Mucosa of stomach (tissue), 1 donor: ENCODE data around the gene CEBPA.
"Not testable (repeated sequence)": the region's sequence is repeated elsewhere in the genome, so short reads cannot be mapped to it uniquely, and the experiment has no call there.

Experiments used
- H3K27me3 ChIP-seq: one replicate; pipeline ENCODE4 v1.7.0; 2013; ENCODE audit warnings: mild to moderate bottlenecking, low read length; ENCODE audit not compliant: control insufficient read depth, insufficient read depth
- H3K36me3 ChIP-seq: one replicate; pipeline ENCODE4 v1.7.0; 2013; ENCODE audit warnings: low read length; ENCODE audit not compliant: control insufficient read depth, insufficient read depth
- H3K4me1 ChIP-seq: one replicate; pipeline ENCODE4 v1.7.0; 2013; ENCODE audit warnings: mild to moderate bottlenecking, low read length; ENCODE audit not compliant: control insufficient read depth, insufficient read depth
- H3K4me3 ChIP-seq: one replicate; pipeline ENCODE4 v1.7.0; 2013; ENCODE audit warnings: low read length
- H3K9ac ChIP-seq: one replicate; pipeline ENCODE4 v1.7.0; 2013; ENCODE audit warnings: mild to moderate bottlenecking, low read length, moderate library complexity
- H3K9me3 ChIP-seq: one replicate; pipeline ENCODE4 v1.7.0; 2013; ENCODE audit warnings: mild to moderate bottlenecking, low read length, moderate library complexity; ENCODE audit not compliant: control insufficient read depth
- donor health status: Pancreatic carcinoma.

Gene CEBPA

GRCh38 chr19:33296488-33296971 is 5.8 kb downstream of the CEBPA start:
- H3K27me3 ChIP-seq, result peaks cover 4% of the 10 kb centered on the region
- H3K36me3 ChIP-seq, result no peaks in the 10 kb centered on the region
- peaks cover 47% of the 10 kb centered on the region for H3K4me1 ChIP-seq
- H3K9ac ChIP-seq, result no peak overlapping the region
- H3K9me3 ChIP-seq, result no peaks in the 10 kb centered on the region
- H3K4me3 ChIP-seq, result no peak overlapping the region

GRCh38 chr19:33295621-33296487 is 6.5 kb downstream of the CEBPA start:
- peaks cover under 1% of the 10 kb centered on the region for H3K27me3 ChIP-seq
- peaks cover 49% of the 10 kb centered on the region for H3K4me1 ChIP-seq
- H3K36me3 ChIP-seq, result no peaks in the 10 kb centered on the region
- H3K4me3 ChIP-seq, result no peak overlapping the region
- no peaks in the 10 kb centered on the region for H3K9me3 ChIP-seq
- no peak overlapping the region for H3K9ac ChIP-seq

DNA sequence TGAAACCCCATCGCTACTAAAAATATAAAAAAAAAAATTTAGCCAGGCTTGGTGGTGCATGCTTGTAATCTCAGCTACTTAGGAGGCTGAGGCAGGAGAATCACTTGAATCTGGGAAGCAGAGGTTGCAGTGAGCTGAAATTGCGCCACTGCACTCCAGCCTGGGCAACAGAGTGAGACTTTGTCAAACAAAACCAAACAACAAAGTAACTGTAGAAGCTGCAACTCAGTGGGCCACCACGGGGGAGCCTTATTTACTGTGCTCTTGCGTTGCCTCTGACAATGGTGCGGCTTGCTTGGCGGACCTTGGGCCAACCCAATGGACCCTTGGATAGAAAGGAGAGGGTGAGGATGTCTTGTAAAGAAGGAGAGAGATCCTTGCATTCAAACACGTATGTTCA is 7.3 kb downstream of the CEBPA start:
- H3K9me3 ChIP-seq, H3K27me3 ChIP-seq, H3K4me3 ChIP-seq, H3K36me3 ChIP-seq, H3K9ac ChIP-seq: not testable (repeated sequence)
- H3K4me1 ChIP-seq, result peaks cover 49% of the 10 kb centered on the region

DNA sequence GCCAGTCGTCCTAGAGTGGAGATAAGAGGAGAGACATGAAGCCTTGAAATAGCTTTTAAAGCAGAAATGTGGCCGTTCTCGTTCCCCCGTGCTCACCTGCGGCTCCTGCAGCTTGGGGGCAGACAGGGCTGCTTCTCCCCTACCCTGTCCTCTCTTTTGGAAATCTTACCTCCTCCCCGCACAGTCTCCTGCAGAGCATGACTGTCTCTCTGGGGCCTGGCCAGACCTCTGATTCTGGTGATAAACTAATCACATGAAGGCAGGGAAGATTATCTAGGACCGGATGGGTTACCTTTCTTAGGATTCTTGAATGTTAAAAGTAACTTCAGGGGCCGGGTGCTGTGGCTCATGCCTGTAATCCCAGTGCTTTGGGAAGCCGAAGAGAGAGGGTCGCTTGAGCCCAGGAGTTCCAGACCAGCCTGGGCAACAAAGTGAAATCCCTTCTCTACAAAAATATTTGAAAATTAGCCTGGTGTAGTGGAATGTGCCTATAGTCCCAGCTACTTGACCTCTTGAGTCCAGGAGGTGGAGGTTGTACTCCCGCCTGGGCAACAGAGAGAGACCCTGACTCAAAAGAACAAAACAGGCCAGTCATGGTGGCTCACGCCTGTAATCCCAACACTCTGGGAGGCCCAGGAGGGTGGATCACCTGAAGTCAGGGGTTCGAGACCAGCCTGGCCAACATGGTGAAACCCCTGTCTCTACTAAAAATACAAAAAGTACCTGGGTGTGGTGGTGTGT is 8.1 kb downstream of the CEBPA start:
- Histone ChIP-seq H3K36me3 (no peaks in the 10 kb centered on the region), H3K27me3 (no peaks in the 10 kb centered on the region), H3K9me3 (no peaks in the 10 kb centered on the region), H3K4me1 (peaks cover 47% of the 10 kb centered on the region), H3K4me3 (no peak overlapping the region), H3K9ac (no peak overlapping the region)

- Histone ChIP-seq H3K9ac (no peak overlapping the region), H3K36me3 (no peaks in the 10 kb centered on the region), H3K4me1 (peaks cover 42% of the 10 kb centered on the region), H3K9me3 (no peaks in the 10 kb centered on the region), H3K27me3 (no peaks in the 10 kb centered on the region), H3K4me3 (no peak overlapping the region)
These were observed 8.9 kb downstream of the CEBPA start for GRCh38 chr19:33293255-33294057.

DNA sequence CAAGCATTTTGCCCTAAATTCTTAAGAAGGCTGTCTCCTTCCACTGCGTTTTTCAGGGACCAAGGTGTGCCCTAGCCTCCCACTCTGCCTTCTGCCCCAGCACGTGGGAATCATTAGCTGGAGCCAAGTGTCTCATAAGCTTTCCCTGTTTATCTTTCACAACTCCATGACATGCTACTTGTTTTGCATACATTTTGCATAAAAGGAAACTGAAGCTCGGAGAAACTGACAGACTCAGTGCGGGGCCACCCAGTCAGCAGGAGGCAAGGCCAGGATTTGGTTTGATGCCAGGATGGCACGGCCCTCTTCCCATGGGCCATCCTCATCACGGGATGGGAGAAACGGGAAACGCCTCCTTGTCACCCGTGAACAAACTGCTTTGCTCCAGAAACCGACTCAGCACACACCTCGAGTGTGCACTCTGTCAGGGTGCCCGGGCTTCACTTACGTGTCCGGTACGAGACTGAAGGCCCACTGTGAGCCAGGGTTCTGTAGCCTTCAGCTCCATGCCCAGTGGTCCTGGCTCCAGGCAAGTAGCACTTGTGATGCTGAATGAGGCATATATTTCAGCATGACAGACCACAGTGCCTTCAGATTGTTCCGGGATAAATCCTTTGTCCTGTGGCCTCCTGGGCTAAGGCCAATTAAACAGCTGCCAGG is 9.6 kb downstream of the CEBPA start:
- Histone ChIP-seq H3K27me3 (no peaks in the 10 kb centered on the region), H3K36me3 (no peaks in the 10 kb centered on the region), H3K9me3 (no peaks in the 10 kb centered on the region), H3K9ac (no peak overlapping the region), H3K4me3 (no peak overlapping the region), H3K4me1 (peaks cover 42% of the 10 kb centered on the region)

DNA sequence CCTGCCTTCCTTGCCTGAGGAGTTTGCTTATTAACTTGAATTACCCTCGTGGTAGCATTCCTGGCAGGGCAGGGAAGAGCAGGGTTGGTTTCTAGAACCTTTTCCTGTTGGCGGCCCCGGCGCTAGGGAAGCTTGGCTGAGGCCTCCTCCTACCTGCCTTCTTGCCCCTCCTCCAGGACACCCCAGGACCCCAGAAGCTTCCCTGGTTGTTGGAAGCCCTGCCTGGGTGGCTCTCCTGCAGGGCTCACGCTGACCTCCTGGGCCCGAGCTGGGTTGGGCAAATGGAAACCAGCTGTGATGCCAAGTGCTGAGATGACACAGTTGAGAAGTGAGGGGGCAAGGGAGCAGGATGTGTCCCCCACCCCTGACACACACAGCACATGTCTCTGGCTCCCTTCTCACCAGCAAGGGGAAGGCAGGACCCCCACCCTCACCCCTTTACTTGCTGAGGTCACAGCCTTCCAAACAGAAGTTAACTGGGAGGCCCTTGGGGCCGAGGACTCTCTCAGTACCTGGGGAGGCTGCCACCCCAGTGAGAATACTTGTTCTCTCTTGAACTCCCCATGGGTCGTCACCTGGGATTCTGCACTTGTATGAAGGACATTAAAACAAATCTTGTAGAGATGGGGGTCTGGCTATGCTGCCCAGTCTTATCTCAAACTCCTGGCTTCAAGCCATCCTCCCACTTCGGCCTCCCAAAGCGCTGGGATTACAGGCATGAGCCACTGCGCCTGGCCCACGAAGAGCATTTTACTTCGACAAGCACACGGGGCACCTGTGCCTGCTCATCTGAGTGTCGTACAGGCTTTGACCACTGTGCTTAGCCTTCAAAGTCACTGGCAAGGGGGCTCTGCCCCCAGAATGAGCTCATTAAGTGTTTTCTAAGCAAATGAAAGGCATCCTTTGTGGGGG is 10.5 kb downstream of the CEBPA start:
- Histone ChIP-seq H3K27me3 (no peaks in the 10 kb centered on the region), H3K36me3 (no peaks in the 10 kb centered on the region), H3K9me3 (no peaks in the 10 kb centered on the region), H3K4me3 (no peak overlapping the region), H3K9ac (no peak overlapping the region), H3K4me1 (peaks cover 42% of the 10 kb centered on the region)

DNA sequence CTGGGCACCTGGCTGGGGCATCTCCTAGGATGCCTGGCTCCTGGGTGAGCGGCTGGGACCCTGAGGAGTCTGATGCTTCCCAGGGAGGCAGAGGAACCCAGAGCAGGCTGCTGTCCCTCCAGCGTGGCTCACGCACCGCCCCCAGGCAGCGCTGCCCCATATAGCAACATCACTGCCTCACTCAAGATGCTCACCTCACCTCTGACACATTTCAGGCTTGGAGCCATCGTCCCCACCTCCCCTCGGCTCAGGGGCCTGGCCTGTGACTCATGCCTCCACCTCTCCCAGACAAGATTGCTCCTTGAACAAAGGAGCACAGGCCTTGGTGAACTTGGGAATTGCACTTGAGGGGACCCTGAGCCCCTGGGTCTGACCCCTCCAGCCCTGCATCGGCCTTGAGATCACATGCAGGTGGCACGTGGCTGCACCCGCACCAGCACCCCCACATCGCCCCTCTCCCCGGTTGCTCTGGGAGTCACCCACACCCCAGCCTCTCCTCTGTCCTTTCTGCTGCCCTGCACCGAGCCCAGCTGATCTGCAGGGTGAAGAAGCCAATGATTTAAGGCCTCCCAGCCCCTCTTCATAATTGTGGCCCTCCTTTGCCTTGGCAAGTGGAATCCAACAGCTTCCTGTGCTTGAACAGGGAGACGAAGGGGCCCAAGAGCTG is 11.2 kb downstream of the CEBPA start:
- H3K4me3 ChIP-seq, result no peak overlapping the region
- H3K4me1 ChIP-seq, result peaks cover 43% of the 10 kb centered on the region
- no peaks in the 10 kb centered on the region for H3K36me3 ChIP-seq
- H3K9ac ChIP-seq, result no peak overlapping the region
- H3K27me3 ChIP-seq, result no peaks in the 10 kb centered on the region
- no peaks in the 10 kb centered on the region for H3K9me3 ChIP-seq

DNA sequence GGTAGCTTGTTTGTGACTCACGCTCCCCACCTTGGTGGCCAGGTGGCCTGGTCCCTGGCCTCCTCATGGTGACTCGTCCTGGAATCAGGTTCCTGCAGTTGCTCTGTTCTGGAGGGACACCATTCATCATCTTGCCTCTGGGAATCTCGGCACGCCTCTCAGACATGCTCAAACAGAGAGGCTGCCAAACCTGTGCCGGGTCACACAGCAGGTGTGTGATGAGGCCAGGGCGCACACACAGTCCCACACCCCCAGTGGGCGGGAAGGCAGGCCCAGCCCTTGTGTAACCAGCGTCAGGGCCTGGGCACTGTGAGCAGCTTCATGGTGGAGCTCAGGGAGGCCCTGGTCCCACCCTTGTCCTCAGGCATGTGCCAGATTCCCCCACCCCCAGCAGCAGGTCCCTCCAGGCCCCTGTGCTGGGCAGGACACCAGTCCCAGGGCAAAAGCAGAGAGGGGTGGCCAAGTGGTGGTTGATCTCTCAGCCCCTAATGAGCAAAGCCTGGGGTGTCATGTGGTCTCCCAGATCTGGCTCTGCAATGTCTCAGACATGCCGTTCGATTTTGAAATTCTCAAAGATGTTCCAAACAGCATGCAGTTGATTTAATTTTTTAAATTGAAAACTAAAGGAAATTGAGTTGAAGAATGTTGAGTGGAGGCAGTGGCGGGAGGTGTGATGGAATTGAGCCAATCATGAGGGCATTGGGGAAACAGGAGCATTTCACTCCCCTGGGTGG is 12.1 kb downstream of the CEBPA start:
- H3K4me1 ChIP-seq, result peaks cover 51% of the 10 kb centered on the region
- H3K27me3 ChIP-seq, result no peaks in the 10 kb centered on the region
- no peak overlapping the region for H3K9ac ChIP-seq

DNA sequence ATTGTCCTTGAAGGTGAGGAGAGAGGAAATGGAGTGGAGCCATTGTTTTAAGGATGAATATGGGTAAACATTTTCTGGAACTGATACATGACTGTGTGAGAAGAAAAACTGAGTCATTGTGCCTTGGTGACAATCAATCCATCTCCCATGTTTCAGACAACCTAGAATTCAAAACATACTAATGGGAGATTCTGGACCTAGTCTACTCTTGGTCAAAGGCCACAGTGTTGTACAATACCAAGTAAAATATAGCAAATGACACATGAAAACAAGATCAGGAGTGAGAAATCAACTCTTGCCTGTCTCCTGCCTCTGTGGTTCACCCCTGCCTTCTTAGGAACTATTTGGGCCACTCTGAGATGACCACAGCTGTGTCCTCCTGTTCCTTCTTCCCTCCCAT is 13.1 kb downstream of the CEBPA start:
- no peaks in the 10 kb centered on the region for H3K36me3 ChIP-seq
- H3K4me1 ChIP-seq, result peaks cover 57% of the 10 kb centered on the region
- no peaks in the 10 kb centered on the region for H3K9me3 ChIP-seq
- no peaks in the 10 kb centered on the region for H3K27me3 ChIP-seq
- no peak overlapping the region for H3K9ac ChIP-seq
- H3K4me3 ChIP-seq, result no peak overlapping the region

More for the DNA sequence above, 12.1 kb downstream of the CEBPA start:
- no peaks in the 10 kb centered on the region for H3K36me3 ChIP-seq
- no peak overlapping the region for H3K4me3 ChIP-seq
- H3K9me3 ChIP-seq, result no peaks in the 10 kb centered on the region
